Measurements from ENCODE around the gene EXOSC1. TPM values are rescaled to one million over a fixed set of nuclear protein-coding genes. Genes with fewer than 3 reads are reported as not detected.

Gene EXOSC1
- total and polyA plus RNA-seq, 2 donors (not counting 3 experiments of a cell fraction or from before 2014, with no cell fraction given): 50.7 to 52.9 TPM

DNA sequence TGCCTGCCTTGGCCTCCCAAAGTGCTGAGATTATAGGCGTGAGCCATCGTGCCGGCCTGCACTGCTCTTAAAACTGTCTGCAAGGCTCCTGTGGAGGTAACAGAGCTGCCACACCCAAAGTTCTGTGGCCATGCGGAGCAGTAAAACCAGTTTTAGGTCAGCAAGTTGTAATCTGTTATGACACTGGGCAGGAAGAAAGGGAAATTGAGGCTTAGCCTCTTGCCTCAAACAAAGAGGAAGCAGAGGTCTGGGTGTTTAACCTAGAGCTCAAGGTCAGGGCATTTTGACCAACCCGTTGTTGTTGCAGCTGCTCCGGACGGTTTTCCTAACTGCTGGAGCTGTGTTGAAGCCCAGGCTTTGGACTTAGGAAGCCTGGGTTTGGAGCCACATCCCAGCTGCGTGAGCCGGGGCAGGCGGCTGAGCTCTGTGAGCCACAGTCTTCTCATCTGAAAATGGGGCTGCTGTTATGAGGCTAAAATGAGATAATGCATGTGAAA, 37.3 kb downstream of the EXOSC1 start:
- TF ChIP-seq GATA2 (IDR thresholded peaks at IDR 0.05; ENCODE audit: insufficient read depth, insufficient read length, low read depth, low read length): no peak
- no peak for TF ChIP-seq JUN (IDR thresholded peaks at IDR 0.05; ENCODE audit: borderline replicate concordance, insufficient read depth, insufficient read length, low read depth)
- no peak for TF ChIP-seq CTCF (IDR thresholded peaks at IDR 0.05; ENCODE audit: extremely low read depth in 1 of 2, insufficient read depth in 1 of 2, low read depth in 1 of 2, low read length in 2 of 2)
- TF ChIP-seq POLR2A (IDR thresholded peaks at IDR 0.05; ENCODE audit: low read depth, low read length): no peak
- TF ChIP-seq, protein P1, sequence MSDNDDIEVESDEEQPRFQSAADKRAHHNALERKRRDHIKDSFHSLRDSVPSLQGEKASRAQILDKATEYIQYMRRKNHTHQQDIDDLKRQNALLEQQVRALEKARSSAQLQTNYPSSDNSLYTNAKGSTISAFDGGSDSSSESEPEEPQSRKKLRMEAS (IDR thresholded peaks at IDR 0.05; ENCODE audit: insufficient read depth, insufficient read length): no peak
- intact Hi-C loops (cut with micrococcal nuclease) (loop anchor here (5.0 kb wide), 1 partner anchor 189 kb away; no protein-coding TSS in a partner anchor), dilution Hi-C loops (cut with MboI; ENCODE audit: extremely low pct_ligation_motif_present, low sequenced_read_pairs) (no loop called here)
- H3K9ac ChIP-seq (replicated peaks; ENCODE audit: extremely low read depth, insufficient read depth, low read length): no peak overlapping the region
- no peaks in the 10 kb centered on the region for H3K27me3 ChIP-seq (ENCODE audit: control insufficient read depth in 2 of 2, insufficient read depth in 2 of 2, low read length in 2 of 2)
- no peak overlapping the region for H3K27ac ChIP-seq (ENCODE audit: insufficient read depth, low read depth, low read length)
- H3K4me1 ChIP-seq (ENCODE audit: control insufficient read depth, extremely low read depth, insufficient read depth, low read length): no peaks in the 10 kb centered on the region
- DNase-seq (ENCODE audit: low read depth, low spot score): no peak
- ChIA-PET POLR2A (interaction anchor here (0.7 kb wide), 1 partner anchor 58 kb away, joined by 7 read pairs; no protein-coding TSS in a partner anchor), CTCF (interaction anchor here (1.0 to 4.6 kb wide), 10 partner anchors 9 to 204 kb away, joined by 3 to 24 read pairs (median 4); no protein-coding TSS in a partner anchor)
- no peak for FAIRE-seq
- no peaks in the 10 kb centered on the region for H3K79me2 ChIP-seq (ENCODE audit: control insufficient read depth, insufficient read depth, low read length)
- no peak overlapping the region for H3K4me2 ChIP-seq (ENCODE audit: insufficient read depth, low read length)
- H3K36me3 ChIP-seq (ENCODE audit: control insufficient read depth in 2 of 2, extremely low read depth in 1 of 2, insufficient read depth in 2 of 2, low read length in 2 of 2): no peaks in the 10 kb centered on the region
- no TSS peak for BruUV-seq (replicated peaks)
- peak overlapping the region; percentile 6 for H2AFZ ChIP-seq (ENCODE audit: low read depth, low read length)
- H3K9me3 ChIP-seq (replicated peaks; ENCODE audit: control insufficient read depth, insufficient read depth, low read length): no peaks in the 10 kb centered on the region
- H3K9me1 ChIP-seq (replicated peaks; ENCODE audit: control insufficient read depth, extremely low read depth, insufficient read depth, low read length): no peaks in the 10 kb centered on the region
- no peak overlapping the region for H3K4me3 ChIP-seq (replicated peaks in 1 of 3; ENCODE audit: insufficient read depth in 1 of 3, low read depth in 1 of 3, low read length in 3 of 3)
- H4K20me1 ChIP-seq (replicated peaks; ENCODE audit: control insufficient read depth, extremely low read depth, insufficient read depth, low read length): no peaks in the 10 kb centered on the region

GRCh38 chr10:97407952-97408248, 37.9 kb downstream of the EXOSC1 start:
- dilution Hi-C loops (cut with MboI; ENCODE audit: extremely low pct_ligation_motif_present, low sequenced_read_pairs) (no loop called here), intact Hi-C loops (cut with micrococcal nuclease) (loop anchor here (1.0 to 5.0 kb wide), 5 partner anchors 17 to 204 kb away; partner anchors contain the start of genes EXOSC1 and ZDHHC16)
- H3K9me3 ChIP-seq (replicated peaks; ENCODE audit: control insufficient read depth, insufficient read depth, low read length): no peaks in the 10 kb centered on the region
- H3K4me1 ChIP-seq (ENCODE audit: control insufficient read depth, extremely low read depth, insufficient read depth, low read length): no peaks in the 10 kb centered on the region
- no peaks in the 10 kb centered on the region for H3K36me3 ChIP-seq (ENCODE audit: control insufficient read depth in 2 of 2, extremely low read depth in 1 of 2, insufficient read depth in 2 of 2, low read length in 2 of 2)
- no TSS peak for BruUV-seq (replicated peaks)
- no peak overlapping the region for H3K27ac ChIP-seq (ENCODE audit: insufficient read depth, low read depth, low read length)
- H3K9me1 ChIP-seq (replicated peaks; ENCODE audit: control insufficient read depth, extremely low read depth, insufficient read depth, low read length): no peaks in the 10 kb centered on the region
- H2AFZ ChIP-seq (ENCODE audit: low read depth, low read length): no peak overlapping the region
- H3K4me2 ChIP-seq (ENCODE audit: insufficient read depth, low read length): no peak overlapping the region
- ChIA-PET POLR2A (no interaction called here), CTCF (interaction anchor here (1.0 to 4.6 kb wide), 8 partner anchors 13 to 205 kb away, joined by 3 to 24 read pairs (median 4); no protein-coding TSS in a partner anchor)
- no peaks in the 10 kb centered on the region for H3K27me3 ChIP-seq (ENCODE audit: control insufficient read depth in 2 of 2, insufficient read depth in 2 of 2, low read length in 2 of 2)
- DNase-seq (ENCODE audit: low read depth, low spot score) (no peak), FAIRE-seq (no peak)
- TF ChIP-seq POLR2A (IDR thresholded peaks at IDR 0.05; ENCODE audit: low read depth, low read length) (no peak), CTCF (IDR thresholded peaks at IDR 0.05; ENCODE audit: extremely low read depth in 1 of 2, insufficient read depth in 1 of 2, low read depth in 1 of 2, low read length in 2 of 2) (no peak), GATA2 (IDR thresholded peaks at IDR 0.05; ENCODE audit: insufficient read depth, insufficient read length, low read depth, low read length) (no peak), POLR2AphosphoS5 (IDR thresholded peaks at IDR 0.05; ENCODE audit: insufficient read depth, low read depth, low read length) (no peak)
- no peaks in the 10 kb centered on the region for H4K20me1 ChIP-seq (replicated peaks; ENCODE audit: control insufficient read depth, extremely low read depth, insufficient read depth, low read length)
- H3K79me2 ChIP-seq (ENCODE audit: control insufficient read depth, insufficient read depth, low read length): no peaks in the 10 kb centered on the region
- H3K4me3 ChIP-seq (replicated peaks in 1 of 3; ENCODE audit: insufficient read depth in 1 of 3, low read depth in 1 of 3, low read length in 3 of 3): no peak overlapping the region
- H3K9ac ChIP-seq (replicated peaks; ENCODE audit: extremely low read depth, insufficient read depth, low read length): no peak overlapping the region
